Stimulated activated CD4-positive, alpha-beta T cell treated with anti-CD3 and anti-CD28 coated beads, TNF-alpha, amount 100 ng/mL, for 1 hour (primary cell): Measurements from ENCODE around the gene CD248.

ENCODE experiments used
- DNase-seq, 3 donors: peaks; one replicate each; pipeline ENCODE4 v3.0.0-alpha.2; 2020; ENCODE audit warnings: low read depth in 3 of 3, low spot score in 1 of 3

CD248 gene

GRCh38 chr11:66341502-66342126 lies 24.8 kb upstream of the CD248 start:
- DNase-seq = no peak

GRCh38 chr11:66340596-66341501 lies 24.0 kb upstream of the CD248 start:
- no peak for DNase-seq

GRCh38 chr11:66339686-66340483 lies 23.0 kb upstream of the CD248 start:
- no peak for DNase-seq

- DNase-seq = no peak
These were observed 22.4 kb upstream of the CD248 start for GRCh38 chr11:66339162-66339675.

- no peak for DNase-seq
These were observed 21.7 kb upstream of the CD248 start for GRCh38 chr11:66338276-66339161.

GRCh38 chr11:66337103-66337899 lies 20.5 kb upstream of the CD248 start:
- no peak for DNase-seq

GRCh38 chr11:66336234-66337102 lies 19.6 kb upstream of the CD248 start, which contains the start of gene RIN1:
RIN1 (minus strand) TSS chr11:66336434; CDS start chr11:66336402, 32 bp downstream.
- DNase-seq = no peak

- DNase-seq = no peak
These were observed 18.8 kb upstream of the CD248 start for GRCh38 chr11:66335531-66336233.

GRCh38 chr11:66334605-66335442 lies 18.0 kb upstream of the CD248 start:
- no peak for DNase-seq

GRCh38 chr11:66333896-66334604 lies 17.2 kb upstream of the CD248 start:
- DNase-seq = no peak

GRCh38 chr11:66333220-66333877 lies 16.5 kb upstream of the CD248 start:
- no peak for DNase-seq

GRCh38 chr11:66332371-66333219 lies 15.8 kb upstream of the CD248 start:
- no peak for DNase-seq

GRCh38 chr11:66331542-66332370 lies 14.9 kb upstream of the CD248 start:
- DNase-seq = no peak

- no peak for DNase-seq
These were observed 14.1 kb upstream of the CD248 start for GRCh38 chr11:66330931-66331330.
